Thyroid gland (tissue), 4 donors: ENCODE results near the gene LIMS2.

ENCODE experiments used
- CTCF ChIP-seq, 6 experiments: fragments of 200-600 bp in 3 of 6; fragments of 450-650 bp in 3 of 6; sonication (generic) in 3 of 6; IDR thresholded peaks; one replicate each; pipeline ENCODE4 v1.5.1; 2016 to 2019; ENCODE audit warnings: antibody characterized with exemption in 6 of 6, mild to moderate bottlenecking in 2 of 6, inconsistent platforms in 1 of 6, moderate library complexity in 1 of 6
- POLR2A ChIP-seq, 2 donors: fragments of 450-650 bp; IDR thresholded peaks; one replicate each; pipeline ENCODE4 v1.6.1; 2017; ENCODE audit warnings: antibody characterized with exemption in 2 of 2, mild to moderate bottlenecking in 2 of 2, moderate library complexity in 1 of 2

- TF ChIP-seq CTCF (IDR thresholded peaks at IDR 0.05) (no peak), POLR2A (IDR thresholded peaks at IDR 0.05) (no peak)
Measured at GRCh38 chr2:127596311-127597045, 78.9 kb downstream of the LIMS2 start.
